Tibial nerve (tissue), 4 donors: ENCODE results near the gene FNIP2. TPM values are rescaled to one million over a fixed set of nuclear protein-coding genes. Genes with fewer than 3 reads are reported as not detected.
A peak's percentile ranks its signal among the peaks of the same experiment; 100 is the strongest.

Experiments
- DNase-seq, 2 donors: peaks; one replicate each; pipeline ENCODE4 v3.0.0-alpha.2; 2019; ENCODE audit warnings: low spot score in 2 of 2
- H3K27ac ChIP-seq, 4 donors: fragments of 200-600 bp; sonication (generic) in 3 of 4; one replicate each; pipeline ENCODE4 v1.5.1; 2017 to 2019; ENCODE audit warnings: mild to moderate bottlenecking in 1 of 4
- H3K27me3 ChIP-seq, 2 donors: fragments of 200-600 bp; sonication (generic) in 1 of 2; one replicate each; pipeline versions ENCODE4 v1.5.1 to v1.6.0; 2017 to 2019
- H3K36me3 ChIP-seq, 3 donors: fragments of 200-600 bp; sonication (generic); one replicate each; pipeline ENCODE4 v1.5.1; 2018 to 2019
- H3K4me1 ChIP-seq, 4 donors: fragments of 200-600 bp; sonication (generic) in 3 of 4; one replicate each; pipeline ENCODE4 v1.5.1; 2017 to 2019
- H3K4me3 ChIP-seq, 4 donors: fragments of 200-600 bp; sonication (generic) in 3 of 4; one replicate each; pipeline ENCODE4 v1.5.1; 2017 to 2019; ENCODE audit warnings: mild to moderate bottlenecking in 1 of 4, moderate library complexity in 1 of 4
- H3K9me3 ChIP-seq, 4 donors: fragments of 200-600 bp; sonication (generic) in 3 of 4; one replicate each; pipeline ENCODE4 v1.5.1; 2017 to 2019
- CTCF ChIP-seq, 5 experiments: fragments of 200-600 bp in 3 of 5; fragments of 450-650 bp in 2 of 5; sonication (generic) in 3 of 5; IDR thresholded peaks; one replicate each; pipeline ENCODE4 v1.5.1; 2016 to 2019; ENCODE audit warnings: antibody characterized with exemption in 5 of 5, mild to moderate bottlenecking in 3 of 5, moderate library complexity in 2 of 5
- EP300 ChIP-seq, 2 donors: sonication (generic); formaldehyde crosslinking; IDR thresholded peaks; one replicate each; pipeline ENCODE4 v1.6.1; 2017; ENCODE audit warnings: antibody characterized with exemption in 2 of 2, mild to moderate bottlenecking in 1 of 2
- POLR2A ChIP-seq, 2 donors: fragments of 450-650 bp; IDR thresholded peaks; one replicate each; pipeline ENCODE4 v1.6.1; 2017; ENCODE audit warnings: antibody characterized with exemption in 2 of 2, mild to moderate bottlenecking in 2 of 2, moderate library complexity in 2 of 2
- WGBS, 2 donors: methylation state at CpG; one replicate each; pipeline ENCODE4 v1.1.5; 2018; 5-methylcytosine and 5-hydroxymethylcytosine counted together
- total RNA-seq, 4 donors: library from RNA; depleted of rRNA; stranded (reverse); fragments of >200 nt; gene quantifications; one replicate each; pipeline ENCODE4 v1.1.0, GENCODE V29; 2016

The FNIP2 gene
- total RNA-seq, 4 donors from 2014 or later = 61.5 to 74.3 (median 69.3) TPM

- Histone ChIP-seq H3K4me3 (no peak overlapping the region), H3K36me3 (peaks cover 0 to 50% (median 0%) of the 10 kb centered on the region in 3 donors), H3K9me3 (no peaks in the 10 kb centered on the region), H3K4me1 (no peaks in the 10 kb centered on the region), H3K27ac (no peak overlapping the region), H3K27me3 (no peaks in the 10 kb centered on the region)
- TF ChIP-seq CTCF (IDR thresholded peaks at IDR 0.05) = no peak
- no peak for TF ChIP-seq POLR2A (IDR thresholded peaks at IDR 0.05)
- TF ChIP-seq EP300 (IDR thresholded peaks at IDR 0.05) = no peak
- no peak for DNase-seq
- 65 to 69% methylated on average over 2 of the region's 2 CpGs for WGBS, 2 donors
These were observed 115.5 kb downstream of the FNIP2 start for GRCh38 chr4:158884280-158884679.

GRCh38 chr4:158885564-158885963 lies 116.7 kb downstream of the FNIP2 start:
- no peak for DNase-seq
- 93 to 96% methylated on average over 5 of the region's 5 CpGs for WGBS, 2 donors

GRCh38 chr4:158890294-158890693 lies 121.5 kb downstream of the FNIP2 start:
- H3K36me3 ChIP-seq = peaks cover 0 to 52% (median 0%) of the 10 kb centered on the region in 3 donors
- no peaks in the 10 kb centered on the region for H3K27me3 ChIP-seq
- H3K9me3 ChIP-seq = no peaks in the 10 kb centered on the region
- no peak for DNase-seq
- H3K27ac ChIP-seq = no peak overlapping the region
- TF ChIP-seq CTCF (IDR thresholded peaks at IDR 0.05) = no peak
- no peak for TF ChIP-seq POLR2A (IDR thresholded peaks at IDR 0.05)
- no peak for TF ChIP-seq EP300 (IDR thresholded peaks at IDR 0.05)
- peaks cover 0 to 8% (median 3%) of the 10 kb centered on the region in 4 donors for H3K4me1 ChIP-seq
- 92 to 93% methylated on average over 3 of the region's 3 CpGs for WGBS, 2 donors
- H3K4me3 ChIP-seq = no peak overlapping the region

More at GRCh38 chr4:158885564-158885963, 116.7 kb downstream of the FNIP2 start:
- Histone ChIP-seq H3K9me3 (no peaks in the 10 kb centered on the region), H3K4me1 (no peaks in the 10 kb centered on the region), H3K27ac (no peak overlapping the region), H3K36me3 (peaks cover 0 to 51% (median 0%) of the 10 kb centered on the region in 3 donors), H3K27me3 (no peaks in the 10 kb centered on the region), H3K4me3 (no peak overlapping the region)
- TF ChIP-seq CTCF (IDR thresholded peaks at IDR 0.05) (no peak), EP300 (IDR thresholded peaks at IDR 0.05) (no peak), POLR2A (IDR thresholded peaks at IDR 0.05) (no peak)

- WGBS, 2 donors = 97 to 99% methylated on average over 3 of the region's 3 CpGs
- H3K27me3 ChIP-seq = no peaks in the 10 kb centered on the region
- H3K9me3 ChIP-seq = no peaks in the 10 kb centered on the region
- no peak for DNase-seq
- H3K4me3 ChIP-seq = no peak overlapping the region
- H3K4me1 ChIP-seq = peaks cover 0 to 18% (median 6%) of the 10 kb centered on the region in 4 donors
- peaks cover 0 to 60% (median 0%) of the 10 kb centered on the region in 3 donors for H3K36me3 ChIP-seq
- TF ChIP-seq CTCF (IDR thresholded peaks at IDR 0.05) = no peak
- TF ChIP-seq POLR2A (IDR thresholded peaks at IDR 0.05) = no peak
- TF ChIP-seq EP300 (IDR thresholded peaks at IDR 0.05) = no peak
- no peak overlapping the region for H3K27ac ChIP-seq
These were observed 122.4 kb downstream of the FNIP2 start for GRCh38 chr4:158891256-158891655.

- Histone ChIP-seq H3K9me3 (peaks cover 0 to 4% (median 0%) of the 10 kb centered on the region in 4 donors), H3K4me3 (no peak overlapping the region), H3K27me3 (no peaks in the 10 kb centered on the region), H3K27ac (peak overlapping the region in 2 of 4 donors; percentile 3 to 53), H3K4me1 (peaks cover 0 to 20% (median 7%) of the 10 kb centered on the region in 4 donors), H3K36me3 (peaks cover 0 to 54% (median 0%) of the 10 kb centered on the region in 3 donors)
- DNase-seq = no peak
- 65 to 77% methylated on average over 2 of the region's 2 CpGs for WGBS, 2 donors
- TF ChIP-seq POLR2A (IDR thresholded peaks at IDR 0.05) (no peak), EP300 (IDR thresholded peaks at IDR 0.05) (no peak), CTCF (IDR thresholded peaks at IDR 0.05) (no peak)
These were observed 126.0 kb downstream of the FNIP2 start for GRCh38 chr4:158894826-158895225.
